NOMO-1 treated with DMSO at 0.1 percent for 48 hours (cell line): ENCODE results near the gene RNF144A.
A peak's percentile ranks its signal among the peaks of the same experiment; 100 is the strongest.

ENCODE experiments used
- DNase-seq: peaks from one replicate; lab custom pipeline; 2025; ENCODE audit not compliant: unreplicated experiment; lab: John Stamatoyannopoulos, UW

Gene RNF144A

DNA sequence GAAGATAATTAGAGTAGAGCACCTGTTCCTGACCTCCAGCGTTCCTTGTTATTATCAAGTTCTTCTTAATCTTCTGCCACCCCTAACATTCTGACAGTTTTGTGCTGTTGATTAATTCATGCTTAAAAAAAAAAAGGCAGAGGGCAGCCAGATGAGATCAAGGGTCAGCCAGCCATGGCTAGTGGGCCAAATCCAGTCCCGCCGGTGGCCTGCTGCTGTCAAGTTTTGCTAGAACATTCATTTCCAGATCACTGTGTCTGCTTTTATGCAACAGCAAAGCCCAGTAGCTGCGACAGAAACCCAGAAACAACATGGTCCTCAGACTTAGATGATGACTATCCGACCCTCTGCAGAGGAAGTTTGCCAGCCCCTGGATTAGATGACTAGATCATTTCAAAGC lies 101.6 kb downstream of the RNF144A start:
- DNase-seq, result no peak

DNA sequence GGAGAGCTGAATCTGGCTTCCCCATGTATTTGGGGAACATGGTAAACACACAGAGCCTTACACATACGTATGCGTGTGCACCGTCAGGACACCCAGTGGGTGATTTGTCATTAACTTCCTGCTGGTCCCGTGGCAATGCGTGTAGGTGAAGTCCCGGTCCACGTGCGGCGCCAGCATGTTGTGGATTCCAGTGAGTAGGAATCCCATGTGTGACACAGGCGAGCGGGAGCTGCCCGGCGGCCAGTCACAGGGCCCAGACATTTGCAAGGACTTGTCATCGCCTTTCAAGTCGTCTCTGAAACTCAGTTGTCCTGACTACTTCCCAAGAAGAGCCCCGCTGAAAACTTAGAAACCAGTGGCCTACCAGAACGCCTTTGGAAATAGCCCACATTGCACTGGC lies 102.0 kb downstream of the RNF144A start:
- no peak for DNase-seq

GRCh38 chr2:7020059-7020458 lies 102.8 kb downstream of the RNF144A start:
- DNase-seq, result no peak

DNA sequence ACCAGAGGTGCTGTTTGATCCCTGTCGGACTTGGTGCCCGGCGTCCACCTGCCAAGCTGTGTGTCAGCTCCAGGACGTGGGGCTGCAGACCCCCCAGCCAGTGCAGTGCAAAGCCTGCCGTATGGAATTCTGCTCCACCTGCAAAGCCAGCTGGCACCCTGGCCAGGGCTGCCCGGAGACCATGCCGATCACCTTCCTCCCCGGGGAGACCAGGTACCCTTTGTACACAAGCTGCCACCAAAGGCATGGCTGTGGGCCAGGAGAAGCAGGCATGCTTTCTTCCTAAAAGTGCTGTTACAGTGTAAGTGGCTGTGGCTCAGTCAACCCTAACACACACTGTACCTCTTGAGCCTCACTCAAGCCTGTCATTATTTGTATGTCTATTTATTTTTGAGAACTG lies 103.3 kb downstream of the RNF144A start:
- no peak for DNase-seq

GRCh38 chr2:7020939-7021470 lies 103.8 kb downstream of the RNF144A start:
- no peak for DNase-seq

GRCh38 chr2:7022492-7023385 lies 105.5 kb downstream of the RNF144A start:
- DNase-seq, result no peak

DNA sequence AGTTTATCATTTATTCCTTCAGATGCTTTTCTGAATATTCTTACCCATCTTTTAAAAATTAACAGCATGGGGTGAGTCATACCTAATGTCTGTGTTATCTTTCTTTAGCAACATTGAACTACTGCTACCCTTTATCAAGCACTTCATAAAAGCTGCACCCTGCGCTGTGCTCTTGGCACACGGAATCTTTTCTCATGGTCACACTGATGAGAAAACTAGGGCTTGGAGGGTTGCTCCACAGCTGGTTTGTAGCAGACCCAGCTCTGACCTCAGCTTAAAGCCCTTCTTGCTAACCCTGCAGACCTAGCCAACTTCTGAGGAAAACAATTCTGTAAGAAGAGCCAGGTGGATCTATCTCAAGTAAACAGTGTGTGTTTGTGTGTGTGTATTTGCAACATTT lies 106.3 kb downstream of the RNF144A start:
- no peak for DNase-seq

DNA sequence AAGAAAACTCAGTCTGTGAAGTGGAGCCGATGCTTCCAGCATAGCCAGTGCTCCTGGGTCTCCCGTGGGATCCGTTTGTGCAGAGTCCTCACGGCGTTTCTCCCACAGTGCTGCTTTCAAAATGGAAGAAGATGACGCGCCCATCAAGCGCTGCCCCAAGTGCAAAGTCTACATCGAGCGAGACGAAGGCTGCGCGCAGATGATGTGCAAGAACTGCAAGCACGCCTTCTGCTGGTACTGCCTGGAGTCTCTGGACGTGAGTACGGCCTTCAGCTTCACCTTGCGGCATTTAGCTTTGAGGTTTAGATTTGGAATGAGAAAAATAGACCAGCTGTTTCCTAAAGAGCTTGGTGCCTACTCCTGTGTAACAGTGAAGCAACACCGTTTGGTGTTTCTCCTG lies 107.0 kb downstream of the RNF144A start:
- no peak for DNase-seq

DNA sequence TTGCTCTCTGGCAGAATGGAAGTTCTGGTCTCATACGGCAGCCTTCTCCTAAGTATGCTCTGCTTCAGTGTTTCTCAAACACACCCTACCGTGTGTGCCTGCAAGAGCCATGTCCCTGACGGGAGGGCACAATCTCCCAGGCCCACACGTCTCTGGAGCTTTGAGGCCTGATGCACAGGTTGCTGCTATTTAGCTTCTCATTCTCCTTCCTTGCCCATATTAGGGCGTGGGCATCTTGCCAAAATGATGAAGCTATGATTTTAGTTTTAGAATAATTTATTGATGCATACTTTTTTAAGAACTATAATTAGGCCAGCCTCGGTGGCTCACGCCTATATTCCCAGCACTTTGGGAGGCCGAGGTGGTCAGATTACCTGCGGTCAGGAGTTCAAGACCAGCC lies 107.9 kb downstream of the RNF144A start:
- DNase-seq, result no peak

DNA sequence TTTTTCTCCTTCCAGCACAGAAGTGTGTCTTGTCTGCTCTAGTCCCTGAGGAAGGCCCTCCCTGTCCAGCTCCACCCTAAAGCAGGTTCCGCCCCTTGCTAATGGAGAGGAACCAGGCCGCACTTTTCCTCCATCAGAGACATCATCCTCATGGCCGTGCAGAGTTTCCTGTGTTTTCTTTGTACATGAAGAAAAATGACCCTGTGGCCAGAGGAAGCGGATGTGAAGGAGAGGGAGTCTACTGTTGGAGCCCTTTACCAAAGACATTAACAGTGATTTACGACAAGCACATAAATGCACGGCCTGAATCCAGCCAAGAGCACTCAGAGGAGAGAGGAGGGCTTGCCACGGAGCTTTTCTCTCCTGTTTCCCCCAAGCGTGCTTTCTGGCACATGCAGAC lies 109.5 kb downstream of the RNF144A start:
- DNase-seq, result peak; percentile 36

DNA sequence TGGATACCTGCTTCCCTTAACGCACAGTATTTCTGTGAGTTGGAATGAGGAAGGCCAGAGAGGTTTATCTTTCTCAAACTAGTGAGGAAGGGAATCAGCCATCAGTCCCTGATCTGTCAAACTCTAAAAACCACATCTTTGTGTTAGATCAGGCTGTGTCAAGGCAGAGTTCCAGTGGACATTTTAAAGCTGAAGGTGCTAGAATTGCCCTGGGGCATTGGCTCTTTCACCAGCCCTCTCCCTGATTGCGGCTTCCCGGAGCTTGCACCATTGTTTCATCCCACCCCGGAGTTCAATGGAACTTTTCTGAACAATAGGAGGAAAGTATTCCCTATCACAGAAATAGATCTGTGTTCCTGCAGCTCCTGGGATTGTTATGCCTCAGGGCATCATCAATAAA lies 110.2 kb downstream of the RNF144A start:
- no peak for DNase-seq

DNA sequence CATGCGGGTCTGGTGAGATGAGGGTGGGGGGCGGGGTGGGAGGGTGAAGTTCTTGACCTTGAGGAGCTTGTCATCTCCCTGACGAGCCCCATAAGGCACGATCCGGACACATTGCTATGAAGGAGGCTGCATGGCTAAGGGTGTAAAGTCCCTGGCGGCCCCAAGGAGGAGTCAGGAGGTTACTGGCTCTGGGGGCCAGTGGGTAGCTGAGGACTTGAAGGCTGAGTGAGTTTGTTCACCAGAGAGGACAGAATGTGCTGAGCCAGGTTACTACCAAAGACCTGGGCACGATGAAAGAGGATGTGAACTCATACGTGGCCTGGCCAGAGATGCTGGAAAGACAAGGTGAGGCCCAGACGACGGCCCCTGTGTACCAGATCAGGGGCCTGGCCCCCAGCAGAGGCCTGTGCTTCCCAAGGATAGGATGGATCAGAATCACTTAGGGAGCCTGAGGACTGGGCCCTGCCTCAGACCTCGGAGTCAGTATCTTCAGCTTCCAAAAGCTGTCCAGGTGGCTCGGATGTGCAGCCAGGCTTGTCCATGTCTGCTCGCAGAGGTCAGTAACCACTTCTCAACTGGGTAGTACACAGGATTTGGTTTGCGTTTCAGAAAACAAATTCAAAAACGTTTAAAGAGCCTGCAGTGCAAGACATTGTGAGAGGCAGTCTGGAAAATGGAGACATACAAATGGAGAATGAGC lies 110.9 kb downstream of the RNF144A start:
- DNase-seq, result no peak

DNA sequence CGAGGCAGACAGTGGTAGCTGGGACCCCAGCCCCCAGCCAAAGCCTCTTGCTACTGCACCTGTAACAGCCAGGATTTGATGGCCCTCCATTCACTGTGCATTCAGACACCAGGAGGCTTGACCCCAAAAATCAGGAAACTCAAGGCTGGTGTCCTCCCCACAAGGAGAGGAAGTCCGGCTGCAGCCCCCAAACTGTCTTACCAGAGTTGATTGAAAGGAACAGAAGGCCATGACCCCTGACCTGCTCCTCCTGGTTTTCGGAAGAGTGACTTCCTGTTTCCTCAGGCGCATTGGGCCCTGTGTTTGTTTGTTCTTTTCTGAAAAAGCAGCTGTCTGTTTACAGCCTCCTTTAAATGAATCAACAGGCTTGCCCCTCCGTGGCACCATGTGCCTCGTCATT lies 111.6 kb downstream of the RNF144A start:
- no peak for DNase-seq

- no peak for DNase-seq
Observed at GRCh38 chr2:7029291-7030059, 112.3 kb downstream of the RNF144A start.

DNA sequence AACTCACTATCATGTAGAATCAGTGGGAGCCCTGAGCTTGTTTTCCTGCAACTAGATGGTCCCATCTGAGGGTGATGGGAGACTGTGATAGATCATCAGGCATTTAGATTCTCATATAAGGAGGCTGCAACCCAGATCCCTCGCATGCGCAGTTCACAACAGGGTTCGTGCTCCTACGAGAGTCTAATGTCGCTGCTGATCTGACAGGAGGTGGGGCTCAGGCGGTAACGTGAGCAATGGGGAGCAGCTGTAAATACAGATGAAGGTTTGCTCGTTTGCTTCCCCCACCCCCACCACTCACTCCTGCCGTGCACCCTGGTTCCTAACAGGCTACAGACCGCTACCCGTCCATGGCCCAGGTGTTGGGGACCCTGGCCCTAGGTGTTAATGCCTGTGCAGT lies 113.6 kb downstream of the RNF144A start:
- no peak for DNase-seq

GRCh38 chr2:7031547-7032245 lies 114.5 kb downstream of the RNF144A start:
- DNase-seq, result no peak

DNA sequence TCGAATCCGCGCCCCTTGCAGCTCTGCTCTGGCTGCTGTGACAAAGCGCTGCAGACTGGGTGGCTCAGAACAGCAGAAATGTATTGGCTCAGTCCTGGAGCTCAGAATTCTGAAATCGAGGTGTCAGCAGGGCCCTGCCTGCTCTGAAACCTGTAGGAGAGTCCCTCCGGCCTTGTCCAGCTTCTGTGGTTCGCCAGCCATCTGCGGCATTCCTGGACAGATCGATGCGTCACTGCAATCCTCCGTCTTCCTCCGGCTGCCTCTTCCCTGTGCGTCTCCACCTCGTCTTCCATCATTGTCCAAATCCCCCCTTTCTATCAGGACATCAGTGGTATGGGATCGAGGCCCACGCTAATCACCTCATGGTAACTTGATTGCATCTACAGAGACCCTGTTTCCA lies 115.2 kb downstream of the RNF144A start:
- no peak for DNase-seq

DNA sequence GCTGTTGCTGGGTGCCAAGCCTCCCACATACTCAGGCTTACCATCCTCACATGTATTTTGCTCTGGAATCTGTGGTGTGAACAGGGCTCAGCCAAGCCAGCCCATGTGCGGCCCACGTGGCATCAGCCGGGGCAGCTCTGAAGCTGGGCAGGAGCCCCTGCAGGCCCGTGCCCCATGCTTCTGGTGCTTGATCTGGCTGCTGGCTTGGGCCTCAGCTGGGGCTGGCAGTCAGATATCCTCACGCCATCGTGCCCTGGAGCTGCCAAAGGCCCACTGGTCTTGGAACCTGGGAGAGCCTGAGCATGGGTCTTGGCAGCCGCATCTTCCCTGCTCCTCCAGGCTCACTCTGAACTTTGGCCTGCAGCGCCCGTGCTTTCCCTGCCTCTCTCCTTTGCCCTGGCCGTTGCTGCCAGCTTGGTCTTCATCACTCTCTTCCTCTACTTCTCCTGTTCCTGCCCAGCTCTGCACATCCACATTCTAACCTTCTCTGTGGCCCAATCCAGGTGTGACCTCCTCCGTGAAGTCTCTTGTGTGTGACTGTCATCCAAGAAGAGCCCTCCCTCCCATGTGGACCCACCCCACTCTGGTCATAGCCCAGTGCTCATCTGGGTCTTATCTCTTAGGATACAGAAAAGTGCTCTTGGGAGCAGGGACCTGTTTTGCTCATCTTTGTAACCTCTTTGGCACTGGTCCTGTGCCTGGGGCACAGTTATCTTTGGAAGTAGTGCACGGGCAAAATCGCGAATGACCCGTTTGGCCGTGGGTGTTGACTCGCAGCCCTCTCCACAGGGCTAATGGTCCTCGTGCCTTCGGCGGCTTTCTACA lies 116.1 kb downstream of the RNF144A start:
- no peak for DNase-seq

DNA sequence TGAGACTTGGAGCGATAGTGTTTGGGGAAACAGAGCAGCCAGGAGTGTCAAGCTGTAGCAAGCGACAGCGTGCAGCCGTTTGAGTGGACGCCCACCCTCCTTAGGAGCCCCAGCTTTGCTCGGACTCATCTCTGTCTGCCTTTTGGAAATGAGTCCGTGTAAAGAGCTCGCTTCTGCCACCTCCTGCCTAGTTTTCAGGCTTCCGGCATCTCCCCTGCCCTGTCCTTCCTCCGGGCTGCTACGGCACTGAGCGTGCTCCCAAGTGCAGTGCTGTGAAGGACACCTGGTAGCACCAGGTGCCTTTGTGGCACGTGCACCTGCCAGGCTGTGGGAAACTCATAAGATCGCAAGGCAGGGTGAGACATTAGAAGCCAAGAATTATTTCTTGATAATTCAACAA lies 117.1 kb downstream of the RNF144A start:
- DNase-seq, result no peak

GRCh38 chr2:7035884-7036283 lies 118.7 kb downstream of the RNF144A start:
- no peak for DNase-seq
